GM19035 (cell line): ENCODE data around the gene MTUS2.
"Not testable (repeated sequence)": the region's sequence is repeated elsewhere in the genome, so short reads cannot be mapped to it uniquely, and the experiment has no call there.

Experiments
- ATAC-seq: cut with Tn5 transposase; IDR thresholded peaks from one replicate; pipeline ENCODE4 v1.9.1; 2021; ENCODE audit not compliant: unreplicated experiment

The MTUS2 gene

GRCh38 chr13:29382021-29382420 lies 561.9 kb downstream of the MTUS2 start:
- no peak for ATAC-seq

GRCh38 chr13:29383476-29383875 lies 563.3 kb downstream of the MTUS2 start:
- no peak for ATAC-seq

- ATAC-seq: no peak
Observed at GRCh38 chr13:29384466-29384865, 564.3 kb downstream of the MTUS2 start.

- ATAC-seq: no peak
Observed at GRCh38 chr13:29384871-29385270, 564.7 kb downstream of the MTUS2 start.

- no peak for ATAC-seq
Observed at GRCh38 chr13:29386246-29386645, 566.1 kb downstream of the MTUS2 start.

GRCh38 chr13:29390598-29390997 lies 570.5 kb downstream of the MTUS2 start:
- ATAC-seq: not testable (repeated sequence)

GRCh38 chr13:29396446-29396845 lies 576.3 kb downstream of the MTUS2 start:
- ATAC-seq: no peak

GRCh38 chr13:29397265-29397664 lies 577.1 kb downstream of the MTUS2 start:
- no peak for ATAC-seq

GRCh38 chr13:29402166-29402636 lies 582.1 kb downstream of the MTUS2 start:
- no peak for ATAC-seq

- no peak for ATAC-seq
Observed at GRCh38 chr13:29405401-29405800, 585.3 kb downstream of the MTUS2 start.

- no peak for ATAC-seq
Observed at GRCh38 chr13:29411481-29411880, 591.3 kb downstream of the MTUS2 start.

- ATAC-seq: no peak
Observed at GRCh38 chr13:29418026-29418425, 597.9 kb downstream of the MTUS2 start.

GRCh38 chr13:29421118-29421517 lies 601.0 kb downstream of the MTUS2 start:
- ATAC-seq: no peak

- no peak for ATAC-seq
Observed at GRCh38 chr13:29422015-29422414, 601.9 kb downstream of the MTUS2 start.

GRCh38 chr13:29423050-29423449 lies 602.9 kb downstream of the MTUS2 start:
- ATAC-seq: no peak

- no peak for ATAC-seq
Observed at GRCh38 chr13:29427937-29428309, 607.8 kb downstream of the MTUS2 start.

GRCh38 chr13:29428310-29429181 lies 608.4 kb downstream of the MTUS2 start:
- no peak for ATAC-seq

- no peak for ATAC-seq
Observed at GRCh38 chr13:29429286-29429900, 609.3 kb downstream of the MTUS2 start.

GRCh38 chr13:29434217-29434945 lies 614.2 kb downstream of the MTUS2 start:
- no peak for ATAC-seq

GRCh38 chr13:29435125-29435911 lies 615.2 kb downstream of the MTUS2 start:
- ATAC-seq: no peak

- no peak for ATAC-seq
Observed at GRCh38 chr13:29436291-29436690, 616.2 kb downstream of the MTUS2 start.
